Panc1 (cell line): Measurements from ENCODE around the gene POU2AF1.

Experiments used
- CTCF ChIP-seq: fragments of 450-650 bp; IDR thresholded peaks from 2 replicates; pipeline ENCODE4 v1.5.1; 2017; ENCODE audit warnings: mild to moderate bottlenecking
- POLR2AphosphoS5 ChIP-seq: IDR thresholded peaks from 2 replicates; pipeline ENCODE4 v1.6.1; 2012; ENCODE audit warnings: mild to moderate bottlenecking, low read depth, low read length, moderate library complexity
- REST ChIP-seq, 2 experiments: IDR thresholded peaks; 2 replicates each; pipeline ENCODE4 v1.6.1; 2011 to 2012; ENCODE audit warnings: low read depth in 2 of 2, control low read depth in 1 of 2, low read length in 1 of 2, mild to moderate bottlenecking in 1 of 2, moderate library complexity in 1 of 2; ENCODE audit not compliant: insufficient read depth in 1 of 2
- SIN3A ChIP-seq: IDR thresholded peaks from 2 replicates; pipeline ENCODE4 v1.6.1; 2012; ENCODE audit warnings: low read depth, mild to moderate bottlenecking, low read length, moderate library complexity, borderline replicate concordance; ENCODE audit not compliant: insufficient read depth

GRCh38 chr11:111417766-111418435 lies 38.8 kb upstream of the POU2AF1 start:
- no peak for TF ChIP-seq POLR2AphosphoS5
- no peak for TF ChIP-seq CTCF
- no peak for TF ChIP-seq REST (IDR thresholded peaks at IDR 0.05; ENCODE audit: insufficient read depth in 1 of 2, low read depth in 2 of 2, low read length in 1 of 2)
- no peak for TF ChIP-seq SIN3A
